Measurements from ENCODE around the gene MLLT10.

- no peak for TF ChIP-seq TAF1 (IDR thresholded peaks at IDR 0.05; ENCODE audit: borderline replicate concordance, insufficient read depth, low read length)
- no peak for TF ChIP-seq REST (IDR thresholded peaks at IDR 0.05; ENCODE audit: insufficient read depth in 1 of 2, low read depth in 2 of 2, low read length in 2 of 2)
- no peak for TF ChIP-seq POLR2AphosphoS5 (IDR thresholded peaks at IDR 0.05; ENCODE audit: low read depth, low read length)
Observed at GRCh38 chr10:21517134-21518031, 16.6 kb upstream of the MLLT10 start.
